ENCODE measurements around the gene ARL8A.
"Not testable (repeated sequence)": the region's sequence is repeated elsewhere in the genome, so short reads cannot be mapped to it uniquely, and the experiment has no call there.

Gene ARL8A

GRCh38 chr1:202133001-202133400 lies 11.5 kb downstream of the ARL8A start:
- DNase-seq = no peak

GRCh38 chr1:202131956-202132821 lies 12.3 kb downstream of the ARL8A start:
- DNase-seq = no peak

- no peak for DNase-seq
Observed at GRCh38 chr1:202130816-202131522, 13.6 kb downstream of the ARL8A start.

- DNase-seq = peak; percentile 32
Observed at GRCh38 chr1:202130297-202130721, 14.2 kb downstream of the ARL8A start.

- no peak for DNase-seq
Observed at GRCh38 chr1:202129453-202130296, 14.9 kb downstream of the ARL8A start.

GRCh38 chr1:202127836-202128622 lies 16.5 kb downstream of the ARL8A start:
- DNase-seq = no peak

GRCh38 chr1:202127061-202127460 lies 17.5 kb downstream of the ARL8A start:
- no peak for DNase-seq

- DNase-seq = no peak
Observed at GRCh38 chr1:202126426-202126825, 18.1 kb downstream of the ARL8A start.

- no peak for DNase-seq
Observed at GRCh38 chr1:202125611-202126010, 18.9 kb downstream of the ARL8A start.

- DNase-seq = no peak
Observed at GRCh38 chr1:202124142-202124541, 20.4 kb downstream of the ARL8A start.

- DNase-seq = no peak
Observed at GRCh38 chr1:202123336-202123813, 21.2 kb downstream of the ARL8A start.

- no peak for DNase-seq
Observed at GRCh38 chr1:202122639-202123335, 21.8 kb downstream of the ARL8A start, which contains the start of gene GPR37L1. Gene GPR37L1, plus strand, starts transcription at chr1:202122917. Its CDS starts 47 bp downstream, at chr1:202122964.

GRCh38 chr1:202121006-202121405 lies 23.5 kb downstream of the ARL8A start:
- no peak for DNase-seq

- no peak for DNase-seq
Observed at GRCh38 chr1:202117898-202118371, 26.6 kb downstream of the ARL8A start.

GRCh38 chr1:202116287-202116686 lies 28.2 kb downstream of the ARL8A start:
- no peak for DNase-seq

GRCh38 chr1:202113690-202114300 lies 30.7 kb downstream of the ARL8A start:
- no peak for DNase-seq

- DNase-seq = no peak
Observed at GRCh38 chr1:202112859-202113689, 31.5 kb downstream of the ARL8A start.

GRCh38 chr1:202111589-202111988 lies 32.9 kb downstream of the ARL8A start:
- not testable (repeated sequence) for DNase-seq

GRCh38 chr1:202110977-202111376 lies 33.6 kb downstream of the ARL8A start:
- DNase-seq = no peak
